Muscle of leg (tissue), 11 donors: ENCODE results near the gene ACOT2. TPM values are rescaled to one million over a fixed set of nuclear protein-coding genes. Genes with fewer than 3 reads are reported as not detected.
A peak's percentile ranks its signal among the peaks of the same experiment; 100 is the strongest.
"Not testable (repeated sequence)": the region's sequence is repeated elsewhere in the genome, so short reads cannot be mapped to it uniquely, and the experiment has no call there.

Source experiments
- DNase-seq: peaks from one replicate; pipeline ENCODE4 v3.0.0; 2013
- H3K27ac ChIP-seq: one replicate; pipeline ENCODE4 v1.5.1; 2013; ENCODE audit warnings: mild to moderate bottlenecking, low read length, control low read depth
- H3K27me3 ChIP-seq: one replicate; pipeline ENCODE4 v1.6.1; 2013; ENCODE audit warnings: low read length; ENCODE audit not compliant: control insufficient read depth, insufficient read depth
- H3K36me3 ChIP-seq: one replicate; pipeline ENCODE4 v1.6.1; 2013; ENCODE audit warnings: low read length; ENCODE audit not compliant: control insufficient read depth, insufficient read depth
- H3K4me1 ChIP-seq: one replicate; pipeline ENCODE4 v1.6.1; 2013; ENCODE audit warnings: low read length; ENCODE audit not compliant: control insufficient read depth, insufficient read depth
- H3K4me3 ChIP-seq: one replicate; pipeline ENCODE4 v1.5.1; 2013; ENCODE audit warnings: low read length, control low read depth
- H3K9me3 ChIP-seq: replicated peaks from 2 replicates; pipeline ENCODE4 v1.6.1; 2013; ENCODE audit warnings: low read depth, low read length; ENCODE audit not compliant: control insufficient read depth
- WGBS: methylation state at CpG from one replicate; pipeline ENCODE4 v1.1.5; 2013; ENCODE audit warnings: missing lambda C conversion rate; ENCODE audit not compliant: insufficient coverage; 5-methylcytosine and 5-hydroxymethylcytosine counted together
- polyA plus RNA-seq, 8 donors: library from polyadenylated mRNA; unstranded; fragments of 120-200 nt; gene quantifications; one replicate each; pipeline versions ENCODE4 v1.2.1 to v1.2.3, GENCODE V29; 2013; ENCODE audit warnings: inconsistent platforms in 1 of 8, low replicate concordance in 1 of 8; ENCODE audit not compliant: insufficient read length in 8 of 8, insufficient read depth in 1 of 8
- total RNA-seq: library from RNA; stranded (reverse); fragments of 120-200 nt; gene quantifications from one replicate; pipeline ENCODE4 v1.2.4, GENCODE V29; 2013

The ACOT2 gene
- total and polyA plus RNA-seq, 9 donors: 25.0 to 39.5 (median 32.3) TPM

DNA sequence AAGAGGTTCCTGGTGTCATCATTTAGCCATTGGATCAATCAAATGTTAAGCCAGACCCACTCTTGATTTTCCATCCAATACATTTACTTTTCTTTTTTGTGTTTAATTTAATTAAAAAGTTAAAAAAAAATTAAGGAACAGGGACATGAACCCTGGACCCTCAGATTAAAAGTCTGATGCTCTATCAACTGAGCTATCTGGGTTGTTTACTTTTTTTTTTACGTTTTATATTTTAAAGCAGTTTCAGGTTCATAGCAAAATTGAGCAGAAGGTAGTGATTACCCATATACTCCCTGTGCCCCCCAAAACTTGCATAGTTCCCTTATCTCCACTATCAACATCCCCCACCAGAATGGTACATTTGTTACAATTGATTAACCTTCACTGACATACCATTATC, 19.7 kb downstream of the ACOT2 start:
- H3K36me3 ChIP-seq: no peaks in the 10 kb centered on the region
- H3K4me3 ChIP-seq: no peak overlapping the region
- peaks cover 6% of the 10 kb centered on the region for H3K27me3 ChIP-seq
- H3K4me1 ChIP-seq: peaks cover 2% of the 10 kb centered on the region
- no peak overlapping the region for H3K27ac ChIP-seq
- no peak for DNase-seq
- no peaks in the 10 kb centered on the region for H3K9me3 ChIP-seq
- WGBS: no CpG with 5 or more reads among the region's 1 CpG

DNA sequence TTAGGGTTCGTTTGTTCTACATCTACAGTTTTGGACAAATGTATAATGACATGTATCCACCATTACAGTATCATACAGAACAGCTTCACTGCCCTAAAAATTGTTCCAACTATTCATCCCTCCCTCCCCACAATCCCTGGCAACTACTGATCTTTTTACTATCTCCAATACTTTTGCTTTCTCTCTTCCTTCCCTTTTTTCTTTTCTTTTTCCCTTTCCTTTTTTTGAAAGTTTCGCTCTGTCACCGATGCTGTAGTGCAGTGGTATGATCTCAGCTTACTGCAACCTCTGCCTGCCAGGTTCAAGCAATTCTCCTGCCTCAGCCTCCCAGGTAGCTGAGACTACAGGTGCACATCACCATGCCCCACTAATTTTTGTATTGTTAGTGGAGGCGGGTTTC, 20.1 kb downstream of the ACOT2 start:
- WGBS: no CpG with 5 or more reads among the region's 4 CpGs
- no peak for DNase-seq
- Histone ChIP-seq H3K36me3 (no peaks in the 10 kb centered on the region), H3K4me3 (no peak overlapping the region), H3K9me3 (no peaks in the 10 kb centered on the region), H3K27ac (no peak overlapping the region), H3K4me1 (peaks cover 2% of the 10 kb centered on the region), H3K27me3 (peaks cover 6% of the 10 kb centered on the region)

DNA sequence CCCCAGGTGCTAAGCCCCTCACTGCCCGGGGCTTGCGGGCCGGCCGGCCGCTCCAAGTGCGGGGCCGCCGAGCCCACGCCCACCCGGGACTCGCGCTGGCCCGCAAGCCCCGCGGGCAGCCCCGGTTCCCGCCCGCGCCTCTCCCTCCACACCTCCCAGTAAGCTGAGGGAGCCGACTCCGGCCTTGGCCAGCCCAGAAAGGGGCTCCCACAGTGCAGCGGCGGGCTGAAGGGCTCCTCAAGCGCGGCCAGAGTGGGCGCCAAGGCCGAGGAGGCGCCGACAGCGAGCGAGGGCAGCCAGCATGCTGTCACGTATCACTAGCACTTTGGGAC, 21.6 kb downstream of the ACOT2 start:
- not testable (repeated sequence) for H3K27me3 ChIP-seq, H3K9me3 ChIP-seq, DNase-seq, H3K36me3 ChIP-seq, H3K4me1 ChIP-seq, H3K27ac ChIP-seq, H3K4me3 ChIP-seq
- WGBS: 90% methylated on average over 7 of the region's 32 CpGs

- Histone ChIP-seq H3K36me3 (no peaks in the 10 kb centered on the region), H3K27me3 (peaks cover 6% of the 10 kb centered on the region), H3K27ac (no peak within 1 kb of the TSS), H3K9me3 (no peaks in the 10 kb centered on the region), H3K4me1 (peaks cover 2% of the 10 kb centered on the region), H3K4me3 (peak within 1 kb of the TSS; percentile 46)
- 2% methylated on average over 87 of the region's 89 CpGs for WGBS
- peak; percentile 44 for DNase-seq
Measured at GRCh38 chr14:73591690-73592449, 22.9 kb downstream of the ACOT2 start, which contains the start of gene ACOT4. ACOT4 (plus strand) TSS chr14:73591873; CDS start chr14:73591960, 87 bp downstream.

DNA sequence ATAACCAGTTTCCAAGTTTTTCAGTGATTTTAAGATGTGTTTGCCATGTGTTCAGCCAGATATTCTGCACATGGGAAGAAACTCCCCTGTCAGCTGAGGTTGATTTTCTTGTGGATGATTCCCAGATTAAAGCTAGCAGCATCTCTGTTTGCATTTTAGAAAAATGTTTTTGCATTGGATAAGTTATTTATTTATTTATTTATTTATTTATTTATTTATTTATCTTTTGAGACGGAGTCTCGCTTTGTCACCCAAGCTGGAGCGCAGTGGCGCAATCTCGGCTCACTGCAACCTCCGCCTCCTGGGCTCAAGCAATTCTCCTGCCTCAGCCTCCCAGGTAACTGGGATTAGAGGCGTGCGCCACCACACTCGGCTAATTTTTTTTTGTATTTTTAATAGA, 25.5 kb downstream of the ACOT2 start:
- H3K27me3 ChIP-seq: peaks cover 6% of the 10 kb centered on the region

GRCh38 chr14:73599499-73599898, 30.5 kb downstream of the ACOT2 start:
- no peaks in the 10 kb centered on the region for H3K27me3 ChIP-seq
- H3K36me3 ChIP-seq: no peaks in the 10 kb centered on the region
- no peak for DNase-seq
- no peaks in the 10 kb centered on the region for H3K4me1 ChIP-seq
- no peak overlapping the region for H3K27ac ChIP-seq
- H3K4me3 ChIP-seq: no peak overlapping the region
- H3K9me3 ChIP-seq: no peaks in the 10 kb centered on the region

More for the DNA sequence above, 25.5 kb downstream of the ACOT2 start:
- no peak overlapping the region for H3K27ac ChIP-seq
- no peaks in the 10 kb centered on the region for H3K9me3 ChIP-seq
- WGBS: 100% methylated on average over 1 of the region's 9 CpGs
- H3K4me3 ChIP-seq: no peak overlapping the region
- DNase-seq: no peak
- H3K4me1 ChIP-seq: peaks cover 2% of the 10 kb centered on the region
- no peaks in the 10 kb centered on the region for H3K36me3 ChIP-seq

- Histone ChIP-seq H3K4me1 (no peaks in the 10 kb centered on the region), H3K4me3 (no peak overlapping the region), H3K36me3 (no peaks in the 10 kb centered on the region), H3K27ac (no peak overlapping the region), H3K27me3 (no peaks in the 10 kb centered on the region), H3K9me3 (no peaks in the 10 kb centered on the region)
- no peak for DNase-seq
- WGBS: no CpG with 5 or more reads among the region's 3 CpGs
Measured at GRCh38 chr14:73602994-73603393, 34.0 kb downstream of the ACOT2 start.

DNA sequence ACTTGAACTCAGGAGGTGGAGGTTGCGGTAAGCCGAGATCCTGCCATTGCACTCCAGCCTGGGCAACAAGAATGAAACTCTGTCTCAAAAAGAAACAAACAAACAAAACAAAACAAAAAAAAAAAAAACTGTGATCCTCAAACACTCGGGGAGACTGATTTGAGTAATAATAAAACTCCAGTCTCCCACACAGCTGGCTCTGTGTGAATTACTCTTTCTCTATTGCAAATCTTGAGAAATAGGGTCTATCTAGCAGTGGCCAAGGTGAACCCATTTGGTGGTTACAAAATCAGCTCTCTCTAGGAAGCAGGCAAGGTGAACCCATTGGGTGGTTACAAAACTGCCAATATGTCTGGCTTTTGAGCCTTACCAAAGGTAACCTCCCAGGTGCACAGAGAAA, 37.3 kb downstream of the ACOT2 start:
- Histone ChIP-seq H3K4me3 (no peak overlapping the region), H3K27ac (no peak overlapping the region), H3K27me3 (no peaks in the 10 kb centered on the region), H3K36me3 (no peaks in the 10 kb centered on the region), H3K9me3 (peaks cover 4% of the 10 kb centered on the region), H3K4me1 (no peaks in the 10 kb centered on the region)
- DNase-seq: no peak
- WGBS: no CpG with 5 or more reads among the region's 3 CpGs

DNA sequence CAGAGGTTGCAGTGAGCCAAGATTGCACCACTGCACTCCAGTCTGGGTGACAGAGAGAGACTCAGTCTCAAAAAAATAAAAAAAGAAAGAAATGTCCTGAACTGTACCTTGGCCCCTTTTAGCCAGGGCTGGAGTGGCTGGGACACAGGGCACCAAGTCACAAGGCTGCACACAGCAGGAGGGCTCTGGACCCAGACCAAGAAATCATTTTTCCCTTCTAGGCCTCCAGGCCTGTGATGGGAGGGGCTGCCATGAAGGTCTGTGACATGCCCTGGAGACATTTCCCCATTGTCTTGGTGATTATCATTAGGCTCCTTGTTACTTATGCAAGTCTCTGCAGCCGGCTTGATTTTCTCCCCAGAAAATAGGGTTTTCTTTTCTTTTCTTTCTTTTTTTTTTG, 38.2 kb downstream of the ACOT2 start:
- WGBS: no CpG with 5 or more reads among the region's 1 CpG
- peaks cover 4% of the 10 kb centered on the region for H3K9me3 ChIP-seq
- no peak for DNase-seq

GRCh38 chr14:73610687-73611086, 41.7 kb downstream of the ACOT2 start:
- peak; percentile 22 for DNase-seq
- H3K36me3 ChIP-seq: no peaks in the 10 kb centered on the region
- H3K4me1 ChIP-seq: no peaks in the 10 kb centered on the region
- no CpG with 5 or more reads among the region's 2 CpGs for WGBS
- no peak overlapping the region for H3K4me3 ChIP-seq
- H3K27ac ChIP-seq: no peak overlapping the region
- no peaks in the 10 kb centered on the region for H3K27me3 ChIP-seq
- H3K9me3 ChIP-seq: peaks cover 4% of the 10 kb centered on the region

More for the DNA sequence above, 38.2 kb downstream of the ACOT2 start:
- H3K27ac ChIP-seq: no peak overlapping the region
- H3K4me1 ChIP-seq: no peaks in the 10 kb centered on the region
- H3K36me3 ChIP-seq: no peaks in the 10 kb centered on the region
- H3K27me3 ChIP-seq: no peaks in the 10 kb centered on the region
- no peak overlapping the region for H3K4me3 ChIP-seq
